Ovary (tissue), 10 donors: ENCODE data around the gene QRSL1. TPM values are rescaled to one million over a fixed set of nuclear protein-coding genes. Genes with fewer than 3 reads are reported as not detected.
"Not testable (repeated sequence)": the region's sequence is repeated elsewhere in the genome, so short reads cannot be mapped to it uniquely, and the experiment has no call there.

Experiments
- DNase-seq, 5 donors: peaks; one replicate each; pipeline ENCODE4 v3.0.0-alpha.2; 2019 to 2020
- H3K27ac ChIP-seq, 2 donors: fragments of 200-600 bp; one replicate each; pipeline versions ENCODE4 v1.5.1 to v1.8.0; 2019 to 2022
- H3K27me3 ChIP-seq: fragments of 200-600 bp; one replicate; pipeline ENCODE4 v1.8.0; 2022
- H3K36me3 ChIP-seq: fragments of 200-600 bp; sonication (generic); one replicate; pipeline ENCODE4 v1.5.1; 2019
- H3K4me1 ChIP-seq: one replicate; pipeline ENCODE4 v1.8.1; 2013; ENCODE audit warnings: mild to moderate bottlenecking, moderate library complexity; ENCODE audit not compliant: insufficient read depth
- H3K4me3 ChIP-seq: fragments of 200-600 bp; sonication (generic); one replicate; pipeline ENCODE4 v1.5.1; 2017
- H3K9me3 ChIP-seq, 2 donors: fragments of 200-600 bp in 1 of 2; sonication (generic) in 1 of 2; one replicate each; pipeline versions ENCODE4 v1.5.1 to v1.8.1; 2013 to 2019; ENCODE audit warnings: mild to moderate bottlenecking in 1 of 2, moderate library complexity in 1 of 2
- EP300 ChIP-seq: sonication (generic); formaldehyde crosslinking; IDR thresholded peaks from one replicate; pipeline ENCODE4 v1.6.1; 2017; ENCODE audit warnings: antibody characterized with exemption
- POLR2A ChIP-seq: fragments of 450-650 bp; IDR thresholded peaks from one replicate; pipeline ENCODE4 v1.6.1; 2017; ENCODE audit warnings: antibody characterized with exemption, mild to moderate bottlenecking, moderate library complexity
- WGBS, 3 donors: extraction: QIAGEN DNeasy Blood & Tissue Kit in 1 of 3; methylation state at CpG; one replicate each; pipeline versions ENCODE4 v1.1.5 to v1.1.7; 2013 to 2017; 5-methylcytosine and 5-hydroxymethylcytosine counted together
- intact Hi-C, 4 donors: fragments of 100-400 bp; cut with DNase I; formaldehyde crosslinking; loops; one replicate each; pipeline versions ENCODE4 v1.11.0 to v1.15.1; 2022 to 2023
- long read RNA-seq, 3 donors: library from polyadenylated mRNA in 2 of 3; unstranded in 2 of 3; transcript quantifications; one replicate each; pipeline ENCODE4 v2.0.0 and lab custom pipeline, GENCODE V29; 2021 to 2026
- polyA plus RNA-seq, 2 donors: library from polyadenylated mRNA; stranded (reverse); fragments of 200-250 nt in 1 of 2; fragments of 350-450 nt in 1 of 2; fragmentation: Illumina TruSeq in 1 of 2; extraction: RNeasy Lipid Tissue Mini Kit (QIAGEN cat#74804) in 1 of 2; gene quantifications; one replicate each; pipeline ENCODE4 v1.2.3, GENCODE V29; 2013 to 2014
- total RNA-seq, 7 donors: library from RNA; depleted of rRNA in 2 of 7; stranded (reverse); fragments of >200 nt in 2 of 7; fragmentation: NEBNext Ultra II Directional in 3 of 7; extraction: Animal tissue kit (Norgen Biotek cat#: 25700) in 3 of 7; gene quantifications; one replicate each; pipeline versions ENCODE4 v1.1.0 to v1.2.4, GENCODE V29; 2016 to 2023
- TF ChIP-seq, protein P1 (sequence below), 3 donors: fragments of 450-650 bp in 2 of 3; fragments of 200-600 bp in 1 of 3; IDR thresholded peaks; one replicate each; pipeline versions ENCODE4 v1.5.1 to v1.8.0; 2016 to 2022; ENCODE audit warnings: antibody characterized with exemption in 3 of 3, mild to moderate bottlenecking in 1 of 3
- donor health status: DM: no; HTN: no; CAD: no; lungs with moderate emphysema.
- donor health status: DM: no; HTN: no; CAD: no.
- donor health status: Bipolar disorder and iron deficiency.
- donor health status: DM: yes; HTN: yes; CAD: no.
- donor health status: DM: no; HTN: no; CAD: no.
- donor health status: DM: yes; HTN: yes; CAD: no.

Gene QRSL1, protein sequence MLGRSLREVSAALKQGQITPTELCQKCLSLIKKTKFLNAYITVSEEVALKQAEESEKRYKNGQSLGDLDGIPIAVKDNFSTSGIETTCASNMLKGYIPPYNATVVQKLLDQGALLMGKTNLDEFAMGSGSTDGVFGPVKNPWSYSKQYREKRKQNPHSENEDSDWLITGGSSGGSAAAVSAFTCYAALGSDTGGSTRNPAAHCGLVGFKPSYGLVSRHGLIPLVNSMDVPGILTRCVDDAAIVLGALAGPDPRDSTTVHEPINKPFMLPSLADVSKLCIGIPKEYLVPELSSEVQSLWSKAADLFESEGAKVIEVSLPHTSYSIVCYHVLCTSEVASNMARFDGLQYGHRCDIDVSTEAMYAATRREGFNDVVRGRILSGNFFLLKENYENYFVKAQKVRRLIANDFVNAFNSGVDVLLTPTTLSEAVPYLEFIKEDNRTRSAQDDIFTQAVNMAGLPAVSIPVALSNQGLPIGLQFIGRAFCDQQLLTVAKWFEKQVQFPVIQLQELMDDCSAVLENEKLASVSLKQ
- total RNA-seq (10 to 100 TPM in 2 of 7 donors, 1 to 10 TPM in 5; 6.4 to 15.7 (median 8.6) TPM), polyA plus RNA-seq (10 to 100 TPM in 1 of 2 donors, 1 to 10 TPM in 1; 6.8 to 11.5 TPM)
- long read RNA-seq, donor 1, full-length matches to known transcripts = 38 of 45 reads
- long read RNA-seq, donor 1, partial matches to known transcripts = 4 of 45 reads
- long read RNA-seq, donor 1, other reads (novel, unspliced or antisense) = 3 of 45 reads
- long read RNA-seq, donor 2, full-length matches to known transcripts = 6 of 6 reads
- long read RNA-seq, donor 2, partial matches to known transcripts = 0 of 6 reads
- long read RNA-seq, donor 2, other reads (novel, unspliced or antisense) = 0 of 6 reads
- long read RNA-seq, donor 3, full-length matches to known transcripts = 11 of 13 reads
- long read RNA-seq, donor 3, partial matches to known transcripts = 1 of 13 reads
- long read RNA-seq, donor 3, other reads (novel, unspliced or antisense) = 1 of 13 reads

DNA sequence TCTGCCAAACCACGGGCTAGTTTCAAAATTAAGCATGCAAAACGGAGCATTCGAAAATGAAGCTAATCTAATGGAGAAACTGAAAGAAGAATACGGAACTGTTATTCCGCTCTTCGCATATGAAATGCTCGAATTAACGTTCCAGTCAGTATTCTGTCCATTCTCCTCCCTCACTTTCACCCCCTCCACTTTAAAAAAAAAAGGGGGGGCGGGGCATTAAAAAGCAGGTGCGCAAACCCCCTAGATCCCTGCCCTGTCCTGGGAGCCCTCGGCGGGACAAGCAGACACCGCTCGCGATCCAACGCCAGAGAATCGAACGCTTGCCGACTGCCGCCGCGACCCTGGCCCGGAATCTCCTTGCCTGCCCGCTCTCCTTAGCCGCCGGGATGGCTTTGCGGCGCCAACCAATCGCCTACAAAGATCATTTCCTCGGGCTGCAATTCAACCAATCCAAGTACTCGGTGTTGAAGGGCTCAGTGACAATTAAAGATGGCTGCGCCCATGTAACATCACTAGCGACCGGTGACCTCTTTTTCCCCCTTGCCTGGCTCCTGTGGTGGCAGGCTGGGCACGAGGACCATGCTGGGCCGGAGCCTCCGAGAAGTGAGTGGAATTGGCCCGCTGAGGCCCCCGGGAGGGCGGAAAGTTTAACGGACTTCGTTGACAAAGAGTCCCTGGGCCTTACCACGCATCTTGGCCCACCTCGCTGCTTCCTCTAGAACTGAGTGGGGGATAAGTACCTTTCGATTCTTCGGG is at the start of gene QRSL1, which contains the start of gene RTN4IP1:
TSS of gene QRSL1 (plus strand) at position 476 of the 756 bp plus-strand sequence. CDS start at position 580, 104 bp downstream.
TSS of gene RTN4IP1 (minus strand) at position 396 of the 756 bp plus-strand sequence. CDS start 477 bp downstream, outside the sequence.
- WGBS, 3 donors = 0 to 1% (median 0%) methylated on average over 46 of the region's 46 CpGs
- Histone ChIP-seq H3K9me3 (no peaks in the 10 kb centered on the region), H3K27ac (peak within 1 kb of the TSS; percentile 17 to 45), H3K4me1 (peaks cover 3% of the 10 kb centered on the region), H3K36me3 (no peaks in the 10 kb centered on the region), H3K4me3 (peak within 1 kb of the TSS; percentile 54), H3K27me3 (no peaks in the 10 kb centered on the region)
- intact Hi-C loops = no loop called here
- TF ChIP-seq POLR2A = peak; percentile 27
- TF ChIP-seq, protein P1, sequence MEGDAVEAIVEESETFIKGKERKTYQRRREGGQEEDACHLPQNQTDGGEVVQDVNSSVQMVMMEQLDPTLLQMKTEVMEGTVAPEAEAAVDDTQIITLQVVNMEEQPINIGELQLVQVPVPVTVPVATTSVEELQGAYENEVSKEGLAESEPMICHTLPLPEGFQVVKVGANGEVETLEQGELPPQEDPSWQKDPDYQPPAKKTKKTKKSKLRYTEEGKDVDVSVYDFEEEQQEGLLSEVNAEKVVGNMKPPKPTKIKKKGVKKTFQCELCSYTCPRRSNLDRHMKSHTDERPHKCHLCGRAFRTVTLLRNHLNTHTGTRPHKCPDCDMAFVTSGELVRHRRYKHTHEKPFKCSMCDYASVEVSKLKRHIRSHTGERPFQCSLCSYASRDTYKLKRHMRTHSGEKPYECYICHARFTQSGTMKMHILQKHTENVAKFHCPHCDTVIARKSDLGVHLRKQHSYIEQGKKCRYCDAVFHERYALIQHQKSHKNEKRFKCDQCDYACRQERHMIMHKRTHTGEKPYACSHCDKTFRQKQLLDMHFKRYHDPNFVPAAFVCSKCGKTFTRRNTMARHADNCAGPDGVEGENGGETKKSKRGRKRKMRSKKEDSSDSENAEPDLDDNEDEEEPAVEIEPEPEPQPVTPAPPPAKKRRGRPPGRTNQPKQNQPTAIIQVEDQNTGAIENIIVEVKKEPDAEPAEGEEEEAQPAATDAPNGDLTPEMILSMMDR (IDR thresholded peaks at IDR 0.05) = no peak
- peak; percentile 83 to 88 (median 87) for DNase-seq

DNA sequence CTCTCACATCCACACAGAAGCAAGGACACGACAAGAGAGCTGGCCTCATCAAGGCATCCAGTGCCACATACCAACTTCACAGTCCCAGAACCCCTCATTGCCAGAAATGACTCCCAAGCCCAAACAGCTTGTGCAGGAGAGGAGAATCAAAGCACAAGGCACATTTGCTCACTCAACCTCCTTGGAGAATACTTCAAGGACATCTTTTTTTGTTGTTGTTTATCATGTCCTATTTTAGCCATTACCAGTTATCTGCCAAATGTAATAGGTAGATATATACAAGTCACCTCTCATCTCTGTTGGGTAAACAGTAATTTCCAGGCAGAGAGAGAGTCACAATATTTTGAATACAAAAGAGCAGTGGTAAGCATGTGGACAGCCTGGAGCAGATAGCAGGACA is 47.9 kb upstream of the QRSL1 start:
- H3K4me3 ChIP-seq = no peak overlapping the region
- 52 to 71% (median 53%) methylated on average over 1 of the region's 1 CpG for WGBS, 3 donors
- no peaks in the 10 kb centered on the region for H3K27me3 ChIP-seq
- TF ChIP-seq EP300 (no peak), POLR2A (no peak)
- TF ChIP-seq, protein P1 (IDR thresholded peaks at IDR 0.05) = no peak
- H3K9me3 ChIP-seq = no peaks in the 10 kb centered on the region
- H3K36me3 ChIP-seq = no peaks in the 10 kb centered on the region
- H3K4me1 ChIP-seq = no peaks in the 10 kb centered on the region
- DNase-seq = no peak
- intact Hi-C loops = no loop called here
- no peak overlapping the region for H3K27ac ChIP-seq

DNA sequence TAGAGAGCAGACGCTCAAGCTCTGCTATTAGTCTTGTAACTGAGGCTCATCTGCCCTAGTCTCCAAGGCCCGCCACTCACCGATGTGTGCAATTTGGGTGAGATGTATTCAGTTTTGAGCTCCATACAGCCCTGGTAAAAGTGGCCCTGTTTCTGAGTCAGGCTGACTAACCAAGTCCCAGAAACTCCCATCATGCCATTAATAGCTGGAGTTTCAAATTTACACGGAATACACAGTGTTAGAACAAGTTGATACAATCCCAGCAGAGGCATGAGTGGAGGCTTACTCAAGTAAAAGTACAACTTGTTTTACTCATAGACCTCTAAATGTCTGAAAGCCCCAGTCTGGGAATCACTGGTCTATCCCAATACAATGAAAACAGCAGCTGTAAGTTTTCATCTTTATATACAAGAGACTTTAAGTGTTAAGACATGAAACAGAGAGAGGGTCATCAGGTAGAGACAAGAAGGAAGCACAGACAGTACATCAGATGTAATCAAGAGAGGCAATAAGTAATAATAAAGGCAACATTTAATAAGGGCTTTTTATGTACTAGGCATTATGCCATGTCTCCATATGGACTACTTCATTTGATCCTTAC is 42.5 kb upstream of the QRSL1 start:
- 81 to 97% (median 91%) methylated on average over 4 of the region's 4 CpGs for WGBS, 3 donors
- H3K36me3 ChIP-seq = no peaks in the 10 kb centered on the region
- intact Hi-C loops = no loop called here

DNA sequence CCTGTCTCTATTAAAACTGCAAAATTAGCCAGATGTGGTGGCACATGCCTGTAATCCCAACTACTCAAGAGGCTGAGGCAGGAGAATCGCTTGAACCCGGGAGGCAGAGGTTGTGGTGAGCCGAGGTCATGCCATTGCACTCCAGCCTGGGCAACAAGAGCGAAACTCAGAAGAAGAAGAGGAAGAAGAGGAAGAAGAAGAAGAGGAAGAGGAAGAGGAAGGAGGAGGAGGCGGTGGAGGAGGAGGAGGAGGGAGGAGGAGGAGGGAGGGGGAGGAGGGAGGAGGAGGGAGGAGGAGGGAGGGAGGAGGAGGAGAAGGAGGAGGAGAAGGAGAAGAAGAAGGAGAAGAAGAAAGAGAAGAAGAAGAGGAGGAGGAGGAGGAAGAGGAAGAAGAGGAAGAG is 40.4 kb upstream of the QRSL1 start:
- DNase-seq, H3K9me3 ChIP-seq, H3K27ac ChIP-seq, H3K4me3 ChIP-seq, H3K27me3 ChIP-seq, H3K36me3 ChIP-seq, H3K4me1 ChIP-seq, intact Hi-C loops: not testable (repeated sequence)
- 83 to 85% (median 85%) methylated on average over 4 to 5 of the region's 5 CpGs for WGBS, 3 donors

More for the DNA sequence above, 42.5 kb upstream of the QRSL1 start:
- no peaks in the 10 kb centered on the region for H3K27me3 ChIP-seq
- no peak overlapping the region for H3K4me3 ChIP-seq
- DNase-seq = no peak
- no peaks in the 10 kb centered on the region for H3K4me1 ChIP-seq
- H3K9me3 ChIP-seq = no peaks in the 10 kb centered on the region
- TF ChIP-seq, protein P1 (IDR thresholded peaks at IDR 0.05) = no peak
- TF ChIP-seq POLR2A = no peak
- no peak for TF ChIP-seq EP300
- no peak overlapping the region for H3K27ac ChIP-seq
